ENCODE data around the gene DHH.

The DHH gene

DNA sequence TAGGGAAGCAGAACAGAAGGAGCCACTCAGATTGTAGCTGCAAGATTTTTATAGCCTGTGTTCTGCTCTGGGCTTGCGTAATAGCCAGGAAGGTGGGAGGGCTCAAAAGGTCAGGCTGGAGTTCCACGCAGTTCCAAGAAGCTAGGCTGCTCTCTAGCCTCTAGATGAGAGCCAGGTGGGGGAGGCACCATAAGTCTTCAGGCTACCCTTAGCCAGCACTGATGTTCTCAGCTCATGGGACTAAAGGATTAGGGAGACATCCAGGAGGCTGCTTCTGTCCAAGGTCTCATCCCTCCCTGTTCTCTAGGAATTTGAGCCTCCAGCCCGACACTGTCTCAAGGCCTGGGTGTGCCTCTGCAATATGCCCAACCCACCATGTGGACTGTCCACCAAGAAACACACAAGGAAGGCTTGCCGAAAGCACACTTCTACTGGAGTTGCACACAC is 14.4 kb upstream of the DHH start (continued):
- TF ChIP-seq MYNN (tag by site-specific recombination; IDR thresholded peaks at IDR 0.05; ENCODE audit: borderline replicate concordance) (no peak), ZNF114 (tag by site-specific recombination; IDR thresholded peaks at IDR 0.05) (no peak), ZNF140 (tag by site-specific recombination; IDR thresholded peaks at IDR 0.05) (no peak), MEIS1 (CRISPR knock-in tag; IDR thresholded peaks at IDR 0.05; ENCODE audit: borderline replicate concordance) (no peak), ZNF169 (tag by site-specific recombination; IDR thresholded peaks at IDR 0.05) (no peak), ZNF16 (tag by site-specific recombination; IDR thresholded peaks at IDR 0.05; ENCODE audit: low read depth) (no peak), ZNF677 (tag by site-specific recombination; IDR thresholded peaks at IDR 0.05) (no peak), BCL11A (tag by site-specific recombination; IDR thresholded peaks at IDR 0.05; ENCODE audit: low read depth) (no peak), KLF10 (tag by site-specific recombination; IDR thresholded peaks at IDR 0.05) (no peak), ZNF544 (tag by site-specific recombination; IDR thresholded peaks at IDR 0.05) (no peak)
- TF ChIP-seq, protein P1, sequence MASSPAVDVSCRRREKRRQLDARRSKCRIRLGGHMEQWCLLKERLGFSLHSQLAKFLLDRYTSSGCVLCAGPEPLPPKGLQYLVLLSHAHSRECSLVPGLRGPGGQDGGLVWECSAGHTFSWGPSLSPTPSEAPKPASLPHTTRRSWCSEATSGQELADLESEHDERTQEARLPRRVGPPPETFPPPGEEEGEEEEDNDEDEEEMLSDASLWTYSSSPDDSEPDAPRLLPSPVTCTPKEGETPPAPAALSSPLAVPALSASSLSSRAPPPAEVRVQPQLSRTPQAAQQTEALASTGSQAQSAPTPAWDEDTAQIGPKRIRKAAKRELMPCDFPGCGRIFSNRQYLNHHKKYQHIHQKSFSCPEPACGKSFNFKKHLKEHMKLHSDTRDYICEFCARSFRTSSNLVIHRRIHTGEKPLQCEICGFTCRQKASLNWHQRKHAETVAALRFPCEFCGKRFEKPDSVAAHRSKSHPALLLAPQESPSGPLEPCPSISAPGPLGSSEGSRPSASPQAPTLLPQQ (tag by site-specific recombination; IDR thresholded peaks at IDR 0.05), result no peak
- TF ChIP-seq, protein P2, sequence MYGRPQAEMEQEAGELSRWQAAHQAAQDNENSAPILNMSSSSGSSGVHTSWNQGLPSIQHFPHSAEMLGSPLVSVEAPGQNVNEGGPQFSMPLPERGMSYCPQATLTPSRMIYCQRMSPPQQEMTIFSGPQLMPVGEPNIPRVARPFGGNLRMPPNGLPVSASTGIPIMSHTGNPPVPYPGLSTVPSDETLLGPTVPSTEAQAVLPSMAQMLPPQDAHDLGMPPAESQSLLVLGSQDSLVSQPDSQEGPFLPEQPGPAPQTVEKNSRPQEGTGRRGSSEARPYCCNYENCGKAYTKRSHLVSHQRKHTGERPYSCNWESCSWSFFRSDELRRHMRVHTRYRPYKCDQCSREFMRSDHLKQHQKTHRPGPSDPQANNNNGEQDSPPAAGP (tag by site-specific recombination; IDR thresholded peaks at IDR 0.05), result no peak
- TF ChIP-seq, protein P3, sequence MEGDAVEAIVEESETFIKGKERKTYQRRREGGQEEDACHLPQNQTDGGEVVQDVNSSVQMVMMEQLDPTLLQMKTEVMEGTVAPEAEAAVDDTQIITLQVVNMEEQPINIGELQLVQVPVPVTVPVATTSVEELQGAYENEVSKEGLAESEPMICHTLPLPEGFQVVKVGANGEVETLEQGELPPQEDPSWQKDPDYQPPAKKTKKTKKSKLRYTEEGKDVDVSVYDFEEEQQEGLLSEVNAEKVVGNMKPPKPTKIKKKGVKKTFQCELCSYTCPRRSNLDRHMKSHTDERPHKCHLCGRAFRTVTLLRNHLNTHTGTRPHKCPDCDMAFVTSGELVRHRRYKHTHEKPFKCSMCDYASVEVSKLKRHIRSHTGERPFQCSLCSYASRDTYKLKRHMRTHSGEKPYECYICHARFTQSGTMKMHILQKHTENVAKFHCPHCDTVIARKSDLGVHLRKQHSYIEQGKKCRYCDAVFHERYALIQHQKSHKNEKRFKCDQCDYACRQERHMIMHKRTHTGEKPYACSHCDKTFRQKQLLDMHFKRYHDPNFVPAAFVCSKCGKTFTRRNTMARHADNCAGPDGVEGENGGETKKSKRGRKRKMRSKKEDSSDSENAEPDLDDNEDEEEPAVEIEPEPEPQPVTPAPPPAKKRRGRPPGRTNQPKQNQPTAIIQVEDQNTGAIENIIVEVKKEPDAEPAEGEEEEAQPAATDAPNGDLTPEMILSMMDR (tag by site-specific recombination; IDR thresholded peaks at IDR 0.05), result no peak
- TF ChIP-seq, protein P4, sequence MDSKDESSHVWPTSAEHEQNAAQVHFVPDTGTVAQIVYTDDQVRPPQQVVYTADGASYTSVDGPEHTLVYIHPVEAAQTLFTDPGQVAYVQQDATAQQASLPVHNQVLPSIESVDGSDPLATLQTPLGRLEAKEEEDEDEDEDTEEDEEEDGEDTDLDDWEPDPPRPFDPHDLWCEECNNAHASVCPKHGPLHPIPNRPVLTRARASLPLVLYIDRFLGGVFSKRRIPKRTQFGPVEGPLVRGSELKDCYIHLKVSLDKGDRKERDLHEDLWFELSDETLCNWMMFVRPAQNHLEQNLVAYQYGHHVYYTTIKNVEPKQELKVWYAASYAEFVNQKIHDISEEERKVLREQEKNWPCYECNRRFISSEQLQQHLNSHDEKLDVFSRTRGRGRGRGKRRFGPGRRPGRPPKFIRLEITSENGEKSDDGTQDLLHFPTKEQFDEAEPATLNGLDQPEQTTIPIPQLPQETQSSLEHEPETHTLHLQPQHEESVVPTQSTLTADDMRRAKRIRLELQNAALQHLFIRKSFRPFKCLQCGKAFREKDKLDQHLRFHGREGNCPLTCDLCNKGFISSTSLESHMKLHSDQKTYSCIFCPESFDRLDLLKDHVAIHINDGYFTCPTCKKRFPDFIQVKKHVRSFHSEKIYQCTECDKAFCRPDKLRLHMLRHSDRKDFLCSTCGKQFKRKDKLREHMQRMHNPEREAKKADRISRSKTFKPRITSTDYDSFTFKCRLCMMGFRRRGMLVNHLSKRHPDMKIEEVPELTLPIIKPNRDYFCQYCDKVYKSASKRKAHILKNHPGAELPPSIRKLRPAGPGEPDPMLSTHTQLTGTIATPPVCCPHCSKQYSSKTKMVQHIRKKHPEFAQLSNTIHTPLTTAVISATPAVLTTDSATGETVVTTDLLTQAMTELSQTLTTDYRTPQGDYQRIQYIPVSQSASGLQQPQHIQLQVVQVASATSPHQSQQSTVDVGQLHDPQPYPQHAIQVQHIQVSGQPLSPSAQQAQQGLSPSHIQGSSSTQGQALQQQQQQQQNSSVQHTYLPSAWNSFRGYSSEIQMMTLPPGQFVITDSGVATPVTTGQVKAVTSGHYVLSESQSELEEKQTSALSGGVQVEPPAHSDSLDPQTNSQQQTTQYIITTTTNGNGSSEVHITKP (tag by site-specific recombination; IDR thresholded peaks at IDR 0.05), result peak; percentile 90
- TF ChIP-seq, protein P5, sequence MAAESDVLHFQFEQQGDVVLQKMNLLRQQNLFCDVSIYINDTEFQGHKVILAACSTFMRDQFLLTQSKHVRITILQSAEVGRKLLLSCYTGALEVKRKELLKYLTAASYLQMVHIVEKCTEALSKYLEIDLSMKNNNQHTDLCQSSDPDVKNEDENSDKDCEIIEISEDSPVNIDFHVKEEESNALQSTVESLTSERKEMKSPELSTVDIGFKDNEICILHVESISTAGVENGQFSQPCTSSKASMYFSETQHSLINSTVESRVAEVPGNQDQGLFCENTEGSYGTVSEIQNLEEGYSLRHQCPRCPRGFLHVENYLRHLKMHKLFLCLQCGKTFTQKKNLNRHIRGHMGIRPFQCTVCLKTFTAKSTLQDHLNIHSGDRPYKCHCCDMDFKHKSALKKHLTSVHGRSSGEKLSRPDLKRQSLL (tag by site-specific recombination; IDR thresholded peaks at IDR 0.05), result no peak

DNA sequence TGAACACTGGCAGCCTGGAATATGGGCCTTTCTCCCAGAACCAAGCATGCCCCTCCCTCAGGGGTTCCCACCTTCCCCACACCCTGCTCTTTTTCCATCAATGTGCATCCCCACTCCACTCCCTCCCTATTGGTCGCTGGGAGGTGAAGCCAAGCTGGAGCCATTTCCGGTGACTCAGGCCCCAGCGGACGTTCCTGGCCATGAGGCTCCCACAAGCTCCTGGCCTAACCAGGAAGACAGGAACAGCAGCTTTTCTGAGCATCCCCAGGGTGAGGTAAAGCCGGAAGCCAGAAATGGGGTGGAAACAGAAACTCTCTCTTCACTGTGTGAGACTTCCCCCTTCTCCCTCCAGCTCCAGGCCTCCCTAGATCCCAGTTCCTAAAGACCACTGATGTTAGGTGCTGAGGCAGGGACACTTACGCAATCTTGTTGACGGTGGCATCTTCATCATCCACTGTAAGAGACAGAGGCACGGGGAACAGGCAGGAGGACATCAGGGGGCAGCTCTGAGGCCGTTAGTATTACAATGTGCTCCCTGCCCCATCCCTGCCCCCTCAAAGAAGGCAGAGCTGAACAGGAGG is 11.0 kb upstream of the DHH start:
- ChIA-PET POLR2A (interaction anchor here (1.1 to 3.9 kb wide), 2 partner anchors 24 to 26 kb away, joined by 3 to 18 read pairs; partner anchors contain the start of gene TUBA1B), CTCF (interaction anchor here (0.5 to 4.0 kb wide), 9 partner anchors 8 to 1080 kb away, joined by 4 to 27 read pairs (median 5); partner anchors contain the start of gene DHH)
- H3K36me3 ChIP-seq (ENCODE audit: control insufficient read depth in 2 of 2, insufficient read depth in 1 of 2, low read length in 2 of 2), result peaks cover 3 to 68% of the 10 kb centered on the region in 2 experiments; a peak in 2 of 3 replicates
- TF ChIP-seq ZNF157 (tag by site-specific recombination; IDR thresholded peaks at IDR 0.05) (no peak), ZNF629 (tag by site-specific recombination; IDR thresholded peaks at IDR 0.05) (no peak), MZF1 (tag by site-specific recombination; IDR thresholded peaks at IDR 0.05; ENCODE audit: borderline replicate concordance) (no peak), ZNF138 (tag by site-specific recombination; IDR thresholded peaks at IDR 0.05; ENCODE audit: borderline replicate concordance) (no peak), ZNF366 (tag by site-specific recombination; conservative IDR thresholded peaks at IDR 0.05) (no peak), HOXC10 (CRISPR knock-in tag; IDR thresholded peaks at IDR 0.05) (no peak), ZNF394 (tag by site-specific recombination; IDR thresholded peaks at IDR 0.05; ENCODE audit: borderline replicate concordance) (no peak), ZNF174 (tag by site-specific recombination; IDR thresholded peaks at IDR 0.05) (no peak)
- TF ChIP-seq, protein P6, sequence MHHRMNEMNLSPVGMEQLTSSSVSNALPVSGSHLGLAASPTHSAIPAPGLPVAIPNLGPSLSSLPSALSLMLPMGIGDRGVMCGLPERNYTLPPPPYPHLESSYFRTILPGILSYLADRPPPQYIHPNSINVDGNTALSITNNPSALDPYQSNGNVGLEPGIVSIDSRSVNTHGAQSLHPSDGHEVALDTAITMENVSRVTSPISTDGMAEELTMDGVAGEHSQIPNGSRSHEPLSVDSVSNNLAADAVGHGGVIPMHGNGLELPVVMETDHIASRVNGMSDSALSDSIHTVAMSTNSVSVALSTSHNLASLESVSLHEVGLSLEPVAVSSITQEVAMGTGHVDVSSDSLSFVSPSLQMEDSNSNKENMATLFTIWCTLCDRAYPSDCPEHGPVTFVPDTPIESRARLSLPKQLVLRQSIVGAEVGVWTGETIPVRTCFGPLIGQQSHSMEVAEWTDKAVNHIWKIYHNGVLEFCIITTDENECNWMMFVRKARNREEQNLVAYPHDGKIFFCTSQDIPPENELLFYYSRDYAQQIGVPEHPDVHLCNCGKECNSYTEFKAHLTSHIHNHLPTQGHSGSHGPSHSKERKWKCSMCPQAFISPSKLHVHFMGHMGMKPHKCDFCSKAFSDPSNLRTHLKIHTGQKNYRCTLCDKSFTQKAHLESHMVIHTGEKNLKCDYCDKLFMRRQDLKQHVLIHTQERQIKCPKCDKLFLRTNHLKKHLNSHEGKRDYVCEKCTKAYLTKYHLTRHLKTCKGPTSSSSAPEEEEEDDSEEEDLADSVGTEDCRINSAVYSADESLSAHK (tag by site-specific recombination; IDR thresholded peaks at IDR 0.05), result no peak

More for the DNA sequence above, 11.0 kb upstream of the DHH start:
- no peaks in the 10 kb centered on the region for H3K9me3 ChIP-seq (ENCODE audit: control insufficient read depth, insufficient read depth, low read depth, low read length)
- H3K4me3 ChIP-seq (ENCODE audit: low read depth, low read length), result no peak overlapping the region
- no peak overlapping the region for H3K27ac ChIP-seq (ENCODE audit: extremely low read depth, low read depth, low read length)
- H3K4me1 ChIP-seq (ENCODE audit: control insufficient read depth, insufficient read depth, low read length), result peaks cover 10% of the 10 kb centered on the region
